Naive B cell (primary cell): ENCODE data around the gene MYH9. TPM values are rescaled to one million over a fixed set of nuclear protein-coding genes. Genes with fewer than 3 reads are reported as not detected.
"Not testable (repeated sequence)": the region's sequence is repeated elsewhere in the genome, so short reads cannot be mapped to it uniquely, and the experiment has no call there.

Experiments
- ATAC-seq, 2 donors: fragments of 150-1000 bp; cut with Tn5 transposase; 2 replicates each; pipeline ENCODE4 v1.10.0; 2021; ENCODE audit warnings: low read depth in 2 of 2, mild to moderate bottlenecking in 2 of 2, moderate library complexity in 2 of 2
- DNase-seq: peaks from one replicate; pipeline ENCODE4 v3.0.0; 2022
- H3K27ac Mint-ChIP-seq, 6 donors: one replicate each; pipeline ENCODE4 v1.8.0; 2020 to 2022; ENCODE audit warnings: mild to moderate bottlenecking in 6 of 6, mixed read lengths in 6 of 6, moderate library complexity in 5 of 6, inconsistent platforms in 2 of 6
- H3K27me3 Mint-ChIP-seq, 3 donors: one replicate each; pipeline ENCODE4 v1.8.0; 2021 to 2022; ENCODE audit warnings: mixed read lengths in 3 of 3, mild to moderate bottlenecking in 1 of 3
- H3K36me3 Mint-ChIP-seq, 2 donors: one replicate each; pipeline ENCODE4 v1.8.0; 2020 to 2022; ENCODE audit warnings: mixed read lengths in 2 of 2, inconsistent platforms in 1 of 2, mild to moderate bottlenecking in 1 of 2
- H3K4me1 Mint-ChIP-seq, 3 donors: one replicate each; pipeline ENCODE4 v1.8.0; 2020 to 2022; ENCODE audit warnings: mixed read lengths in 3 of 3, inconsistent platforms in 1 of 3, mild to moderate bottlenecking in 1 of 3, moderate library complexity in 1 of 3
- H3K4me3 Mint-ChIP-seq, 8 donors: one replicate each; pipeline ENCODE4 v1.8.0; 2020 to 2022; ENCODE audit warnings: mild to moderate bottlenecking in 8 of 8, mixed read lengths in 8 of 8, moderate library complexity in 8 of 8, inconsistent platforms in 2 of 8
- H3K9me3 Mint-ChIP-seq, 7 donors: one replicate each; pipeline ENCODE4 v1.8.0; 2020 to 2022; ENCODE audit warnings: mixed read lengths in 7 of 7, mild to moderate bottlenecking in 5 of 7, inconsistent platforms in 2 of 7, moderate library complexity in 1 of 7
- polyA plus RNA-seq, 6 donors: library from polyadenylated mRNA; unstranded; fragments of 300-500 nt; fragmentation: Illumina TruSeq; gene quantifications; one replicate each; pipeline ENCODE4 v1.2.3, GENCODE V29; 2021; ENCODE audit warnings: low read depth in 6 of 6

Gene MYH9
- polyA plus RNA-seq, 6 donors from 2014 or later, result 17.3 to 255 (median 64.5) TPM

DNA sequence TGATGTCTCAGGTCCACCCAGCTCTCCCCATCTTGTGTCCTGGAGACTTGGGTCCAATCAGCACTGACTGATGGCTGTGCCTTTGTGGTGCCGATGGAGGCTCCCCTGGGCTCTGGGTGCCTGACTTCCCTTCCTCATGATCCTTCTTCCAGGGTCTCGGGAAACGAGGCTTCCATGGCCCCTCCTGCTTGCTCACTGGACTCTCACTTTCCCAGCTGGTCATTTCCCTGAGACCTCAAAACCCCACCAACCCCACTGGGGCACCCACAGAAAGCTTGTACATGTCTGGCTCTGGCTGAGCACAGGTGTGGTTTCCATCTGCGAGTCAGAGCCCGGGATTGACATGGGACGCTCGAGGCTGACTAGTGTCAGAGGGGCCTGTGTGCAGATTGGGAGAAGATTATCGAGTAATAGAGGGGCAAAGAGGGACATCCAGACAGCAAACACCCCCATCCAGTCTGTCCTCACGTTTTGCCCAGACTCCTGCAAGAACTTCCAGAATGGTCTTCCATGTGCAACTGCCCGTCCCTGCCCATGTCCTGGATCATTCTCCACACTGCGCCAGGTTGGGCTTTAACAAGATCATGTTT is 119.8 kb downstream of the MYH9 start:
- ATAC-seq, result no peak

DNA sequence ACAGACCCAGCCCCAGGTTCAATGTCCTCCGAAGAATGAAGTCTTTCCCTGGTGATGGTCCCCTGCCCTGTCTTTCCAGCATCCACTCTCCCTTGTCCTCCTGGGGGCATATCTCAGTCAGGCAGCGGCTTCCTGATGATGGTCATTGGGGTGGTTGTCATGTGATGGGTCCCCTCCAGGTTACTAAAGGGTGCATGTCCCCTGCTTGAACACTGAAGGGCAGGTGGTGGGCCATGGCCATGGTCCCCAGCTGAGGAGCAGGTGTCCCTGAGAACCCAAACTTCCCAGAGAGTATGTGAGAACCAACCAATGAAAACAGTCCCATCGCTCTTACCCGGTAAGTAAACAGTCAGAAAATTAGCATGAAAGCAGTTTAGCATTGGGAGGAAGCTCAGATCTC is 120.7 kb downstream of the MYH9 start:
- no peak overlapping the region for H3K4me3 Mint-ChIP-seq
- no peak for DNase-seq
- no peaks in the 10 kb centered on the region for H3K27me3 Mint-ChIP-seq
- no peaks in the 10 kb centered on the region for H3K9me3 Mint-ChIP-seq
- no peak for ATAC-seq
- no peaks in the 10 kb centered on the region for H3K4me1 Mint-ChIP-seq
- no peak overlapping the region for H3K27ac Mint-ChIP-seq
- H3K36me3 Mint-ChIP-seq, result peaks cover 19 to 32% of the 10 kb centered on the region in 2 donors

More for the DNA sequence above, 119.8 kb downstream of the MYH9 start:
- peaks cover 19 to 23% of the 10 kb centered on the region in 2 donors for H3K36me3 Mint-ChIP-seq
- H3K9me3 Mint-ChIP-seq, result no peaks in the 10 kb centered on the region
- DNase-seq, result no peak
- no peaks in the 10 kb centered on the region for H3K4me1 Mint-ChIP-seq
- H3K27me3 Mint-ChIP-seq, result no peaks in the 10 kb centered on the region
- H3K4me3 Mint-ChIP-seq, result no peak overlapping the region
- peak overlapping the region in 3 of 6 donors; percentile 17 to 62 (median 26) for H3K27ac Mint-ChIP-seq

DNA sequence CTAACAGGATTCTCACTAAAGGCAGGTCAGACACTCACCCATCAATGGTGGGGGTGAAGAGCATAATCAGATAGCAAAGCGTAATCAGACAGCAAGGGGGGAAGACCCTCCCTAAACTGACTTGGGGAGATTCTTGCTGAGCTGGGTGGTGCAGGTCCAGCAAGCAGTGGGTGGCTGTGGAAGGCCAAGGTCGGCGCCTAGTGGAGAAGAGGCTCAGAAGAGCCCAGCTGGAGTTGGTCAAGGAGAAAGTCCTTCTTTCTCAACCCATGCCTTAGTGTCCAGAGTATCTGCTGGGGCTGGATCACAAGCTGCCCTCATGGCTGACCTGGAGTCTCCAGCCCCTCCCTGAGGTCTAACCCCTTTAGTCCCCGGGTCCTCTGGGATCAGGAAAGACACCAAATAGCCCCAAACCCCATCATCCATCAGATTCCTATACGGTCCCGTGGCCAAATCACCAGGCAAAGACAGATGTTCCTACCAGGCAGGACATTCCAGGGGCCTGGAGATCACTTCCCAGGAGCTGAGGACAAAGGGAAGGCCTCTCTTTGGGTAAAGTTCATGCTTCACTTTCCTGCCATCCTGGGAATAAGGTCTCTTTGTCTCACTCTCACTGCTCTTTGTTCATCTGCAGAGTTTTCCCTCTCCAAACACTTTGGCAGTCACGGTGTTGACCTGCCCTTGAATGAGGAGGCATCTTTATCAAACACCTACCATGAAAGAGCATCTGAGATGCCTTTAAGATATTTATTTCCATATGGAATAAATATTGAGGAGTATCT is 123.7 kb downstream of the MYH9 start:
- H3K27ac Mint-ChIP-seq, result peak overlapping the region in 2 of 6 donors; percentile 29 to 44
- DNase-seq, H3K4me1 Mint-ChIP-seq, H3K27me3 Mint-ChIP-seq, H3K9me3 Mint-ChIP-seq, ATAC-seq, H3K4me3 Mint-ChIP-seq: not testable (repeated sequence)
- peaks cover 19 to 32% of the 10 kb centered on the region in 2 donors for H3K36me3 Mint-ChIP-seq

DNA sequence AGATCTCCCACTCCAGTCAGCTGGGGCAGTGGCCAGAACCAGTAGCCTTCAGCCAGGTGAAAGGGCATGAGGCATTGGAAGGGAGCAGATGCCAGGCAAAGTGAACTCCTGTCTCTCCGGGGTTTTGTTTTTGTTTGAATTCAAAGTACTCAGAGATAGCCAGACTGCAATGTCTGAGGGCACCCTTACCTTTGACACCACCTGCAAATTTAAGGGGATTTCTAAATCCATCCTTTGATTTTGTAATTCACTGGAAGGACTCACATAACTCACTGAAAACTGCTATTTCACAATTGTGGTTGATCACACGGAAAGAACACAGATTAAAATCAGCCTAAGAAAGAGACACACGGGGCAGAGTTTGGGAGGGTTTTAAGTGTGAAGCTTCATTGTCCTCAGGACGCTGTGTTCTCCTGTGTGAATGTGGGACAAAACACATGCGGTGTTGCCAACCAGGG is 124.5 kb downstream of the MYH9 start:
- peak overlapping the region in 1 of 6 donors; percentile 37 for H3K27ac Mint-ChIP-seq
- H3K4me1 Mint-ChIP-seq, result peaks cover 8 to 11% (median 9%) of the 10 kb centered on the region in 3 donors
- H3K4me3 Mint-ChIP-seq, DNase-seq, ATAC-seq, H3K9me3 Mint-ChIP-seq, H3K27me3 Mint-ChIP-seq: not testable (repeated sequence)
- H3K36me3 Mint-ChIP-seq, result peaks cover 23 to 32% of the 10 kb centered on the region in 2 donors

DNA sequence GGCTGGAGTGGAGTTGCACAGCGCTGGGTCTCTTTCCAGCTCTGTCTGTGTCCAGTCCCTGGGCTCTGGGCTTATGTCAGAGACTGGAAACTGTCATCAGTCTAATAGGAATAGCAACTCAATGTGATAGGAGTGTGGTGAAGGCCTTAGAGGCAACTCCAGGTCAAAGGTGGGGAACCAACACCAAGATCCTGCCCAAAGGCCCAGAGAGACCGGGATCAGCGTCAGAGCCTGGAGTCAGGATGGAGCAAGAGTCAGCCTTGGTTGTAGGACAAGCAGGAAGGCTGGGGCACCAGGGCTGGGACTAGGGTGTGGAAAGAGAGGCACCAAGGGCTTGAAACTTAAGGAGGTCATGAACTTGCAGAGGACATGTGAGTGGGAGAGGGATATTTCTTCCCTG is 125.5 kb downstream of the MYH9 start:
- H3K27ac Mint-ChIP-seq, result peak overlapping the region in 1 of 6 donors; percentile 59
- H3K36me3 Mint-ChIP-seq, result peaks cover 27 to 32% of the 10 kb centered on the region in 2 donors

DNA sequence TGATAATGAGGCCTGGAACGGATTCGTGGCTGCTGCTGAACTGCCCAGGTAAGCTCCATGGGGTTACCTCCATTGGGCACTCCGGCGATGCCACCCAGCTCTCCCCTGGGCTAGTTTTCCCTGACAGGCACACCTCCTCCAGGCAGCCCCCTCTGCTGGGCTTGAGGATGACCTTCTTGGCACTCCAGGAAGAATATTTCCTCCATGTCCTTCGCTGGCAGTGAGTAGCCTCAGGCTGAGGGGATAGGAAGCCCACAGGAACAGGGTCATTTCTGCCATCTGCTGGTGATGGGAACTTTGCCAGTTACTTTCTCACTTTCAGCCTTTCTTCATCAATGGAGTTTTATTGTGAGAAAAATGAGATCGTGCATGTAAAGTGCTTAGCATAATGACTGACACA is 126.1 kb downstream of the MYH9 start:
- H3K27ac Mint-ChIP-seq, H3K4me3 Mint-ChIP-seq, ATAC-seq, DNase-seq, H3K9me3 Mint-ChIP-seq, H3K27me3 Mint-ChIP-seq: not testable (repeated sequence)
- peaks cover 23 to 32% of the 10 kb centered on the region in 2 donors for H3K36me3 Mint-ChIP-seq
- peaks cover 10 to 14% (median 12%) of the 10 kb centered on the region in 3 donors for H3K4me1 Mint-ChIP-seq

More for the DNA sequence above, 125.5 kb downstream of the MYH9 start:
- not testable (repeated sequence) for H3K9me3 Mint-ChIP-seq, H3K27me3 Mint-ChIP-seq, ATAC-seq, DNase-seq, H3K4me3 Mint-ChIP-seq
- H3K4me1 Mint-ChIP-seq, result peaks cover 10 to 14% (median 12%) of the 10 kb centered on the region in 3 donors

DNA sequence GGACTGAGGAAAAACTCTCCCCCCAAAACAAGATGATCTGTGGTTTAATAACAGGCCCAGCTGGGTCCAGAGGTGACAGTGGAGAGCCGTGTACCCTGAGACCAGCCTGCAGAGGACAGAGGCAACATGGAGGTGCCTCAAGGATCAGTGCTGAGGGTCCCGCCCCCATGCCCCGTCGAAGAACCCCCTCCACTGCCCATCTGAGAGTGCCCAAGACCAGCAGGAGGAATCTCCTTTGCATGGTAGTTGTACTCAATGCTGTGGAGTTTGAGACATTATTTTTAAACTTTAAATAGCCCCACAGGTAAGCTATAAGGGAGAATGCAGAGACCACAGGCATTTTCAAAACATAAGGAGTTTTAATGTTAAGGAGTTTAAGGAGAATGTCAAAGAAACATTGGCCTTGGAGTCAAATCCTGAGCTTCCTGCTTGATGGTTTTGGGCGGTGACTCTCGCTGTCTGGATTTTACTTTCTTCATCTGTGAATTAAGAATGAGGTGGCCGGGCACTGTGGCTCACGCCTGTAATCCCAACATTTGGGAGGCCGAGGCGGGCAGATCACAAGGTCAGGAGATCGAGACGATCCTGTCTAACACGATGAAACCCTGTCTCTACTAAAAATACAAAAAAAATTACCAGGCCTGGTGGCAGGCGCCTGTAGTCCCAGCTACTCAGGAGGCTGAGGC is 128.0 kb downstream of the MYH9 start:
- H3K27me3 Mint-ChIP-seq, result no peaks in the 10 kb centered on the region
- no peak overlapping the region for H3K4me3 Mint-ChIP-seq
- ATAC-seq (no peak), DNase-seq (no peak)
- peak overlapping the region in 1 of 6 donors; percentile 82 for H3K27ac Mint-ChIP-seq
- H3K36me3 Mint-ChIP-seq, result peaks cover 14 to 17% of the 10 kb centered on the region in 2 donors
- no peaks in the 10 kb centered on the region for H3K9me3 Mint-ChIP-seq
- peaks cover 10 to 20% (median 12%) of the 10 kb centered on the region in 3 donors for H3K4me1 Mint-ChIP-seq

DNA sequence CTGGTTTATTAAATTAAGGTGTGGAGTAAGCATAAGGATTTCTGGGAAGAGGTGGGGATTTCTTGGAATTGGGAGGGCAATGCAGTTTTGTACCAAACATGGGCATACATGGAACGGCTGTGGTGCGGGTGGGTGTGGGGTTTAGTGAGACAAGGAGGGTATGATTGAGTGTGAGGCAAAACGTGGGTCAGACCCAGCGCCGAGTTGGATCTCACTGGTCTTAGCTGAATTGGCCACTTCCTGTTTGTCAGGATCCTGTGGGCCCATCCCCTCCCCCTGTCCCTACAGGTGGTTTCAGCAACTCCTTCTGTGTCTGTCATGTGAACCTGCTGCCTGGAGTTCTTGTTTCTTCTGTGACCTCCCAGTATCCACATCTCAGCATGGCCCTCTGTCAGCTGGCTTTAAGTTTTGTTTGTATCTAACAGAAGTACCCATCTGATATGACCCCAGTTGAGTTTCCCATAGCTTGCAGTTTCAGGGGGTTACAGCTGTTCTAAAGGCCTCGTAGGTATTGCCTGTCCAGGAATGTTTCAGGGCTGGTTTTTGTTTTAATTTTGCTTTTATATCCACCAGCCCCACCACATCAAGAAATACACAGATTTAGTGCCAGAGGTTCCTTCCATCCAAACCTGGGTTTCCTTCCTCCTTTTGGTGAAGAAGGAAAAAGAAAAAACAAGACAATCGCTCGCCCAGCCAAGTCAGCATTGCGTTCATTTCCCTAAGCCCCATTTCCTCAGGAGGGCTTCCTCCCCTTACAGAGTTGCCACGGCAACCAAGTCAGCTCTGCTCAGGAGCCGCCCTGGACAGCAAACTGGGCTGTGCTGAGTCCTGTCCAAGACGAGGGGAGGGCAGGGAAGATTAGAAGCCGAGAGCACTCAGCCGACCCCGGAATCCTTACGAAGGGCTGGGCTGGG is 128.8 kb downstream of the MYH9 start:
- ATAC-seq (no peak), DNase-seq (no peak)
- Mint-ChIP-seq H3K4me3 (peak overlapping the region in 1 of 8 donors; percentile 75), H3K9me3 (no peaks in the 10 kb centered on the region), H3K4me1 (peaks cover 12 to 27% (median 14%) of the 10 kb centered on the region in 3 donors), H3K27ac (peak overlapping the region in 2 of 6 donors; percentile 26 to 82), H3K36me3 (peaks cover 14 to 17% of the 10 kb centered on the region in 2 donors), H3K27me3 (no peaks in the 10 kb centered on the region)

DNA sequence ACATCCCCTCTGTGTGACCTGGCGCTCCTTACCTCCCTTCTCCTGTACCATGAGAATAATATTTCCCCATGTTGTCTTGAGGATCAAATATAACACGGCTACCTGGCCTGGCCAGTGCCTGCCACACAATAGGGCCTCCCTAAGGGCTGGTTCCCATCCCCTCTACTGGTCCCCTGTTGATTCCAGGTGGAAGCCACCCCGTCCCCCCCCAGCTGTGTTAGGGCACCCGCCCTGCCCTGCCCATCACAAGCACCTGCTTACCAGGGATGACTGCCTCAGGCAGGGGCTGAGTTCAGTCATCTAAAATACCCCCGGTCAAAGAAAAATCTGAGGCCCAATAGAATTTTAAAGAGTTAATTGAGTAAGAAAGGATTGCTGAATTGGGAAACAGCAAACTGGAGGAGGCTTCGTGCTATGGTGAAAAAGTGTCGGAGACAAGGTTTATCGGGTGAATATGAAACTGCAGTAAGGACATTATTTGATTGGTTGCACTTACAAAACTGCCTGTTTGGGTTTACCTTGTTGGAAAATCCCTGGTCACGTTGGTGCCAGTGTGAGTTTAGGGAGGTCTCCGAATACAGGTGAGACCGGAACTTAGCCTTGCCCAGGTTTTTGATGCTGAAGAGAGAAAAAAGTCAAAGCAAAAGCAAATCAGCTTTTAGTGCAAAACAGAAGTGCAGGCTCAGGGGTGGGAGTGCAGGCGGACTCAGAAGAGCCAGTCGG is 129.7 kb downstream of the MYH9 start:
- DNase-seq (no peak), ATAC-seq (no peak)
- H3K27me3 Mint-ChIP-seq, result no peaks in the 10 kb centered on the region
- H3K36me3 Mint-ChIP-seq, result peaks cover 9 to 11% of the 10 kb centered on the region in 2 donors
- peaks cover 19 to 35% (median 22%) of the 10 kb centered on the region in 3 donors for H3K4me1 Mint-ChIP-seq
- H3K4me3 Mint-ChIP-seq, result peak overlapping the region in 1 of 8 donors; percentile 31
- no peaks in the 10 kb centered on the region for H3K9me3 Mint-ChIP-seq
- peak overlapping the region in 3 of 6 donors; percentile 3 to 66 (median 12) for H3K27ac Mint-ChIP-seq

DNA sequence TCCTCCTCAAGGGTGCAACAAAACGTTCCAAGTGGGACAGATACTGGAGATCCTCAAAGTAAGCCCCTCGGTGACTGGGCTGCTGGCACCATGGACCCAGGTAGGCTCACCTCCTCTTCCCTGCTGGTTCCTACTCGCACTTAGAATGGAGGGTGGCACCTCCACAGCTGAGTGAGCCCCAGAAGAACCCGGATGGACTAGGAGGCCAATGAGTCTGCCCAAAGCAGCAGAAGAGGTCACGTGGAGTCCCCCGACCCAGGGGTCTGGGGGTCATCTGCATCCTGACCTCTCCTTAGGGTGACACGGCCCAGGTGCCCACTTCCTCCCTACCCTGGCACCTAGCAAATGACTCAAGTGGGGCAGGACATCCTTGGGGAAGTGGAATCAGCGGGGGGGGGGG is 130.5 kb downstream of the MYH9 start:
- DNase-seq (no peak), ATAC-seq (no peak)
- peak overlapping the region in 1 of 8 donors; percentile 31 for H3K4me3 Mint-ChIP-seq
- H3K36me3 Mint-ChIP-seq, result peaks cover 3 to 9% of the 10 kb centered on the region in 2 donors
- H3K9me3 Mint-ChIP-seq, result no peaks in the 10 kb centered on the region
- H3K4me1 Mint-ChIP-seq, result peaks cover 27 to 43% (median 30%) of the 10 kb centered on the region in 3 donors
- peak overlapping the region in 1 of 6 donors; percentile 59 for H3K27ac Mint-ChIP-seq
- no peaks in the 10 kb centered on the region for H3K27me3 Mint-ChIP-seq

DNA sequence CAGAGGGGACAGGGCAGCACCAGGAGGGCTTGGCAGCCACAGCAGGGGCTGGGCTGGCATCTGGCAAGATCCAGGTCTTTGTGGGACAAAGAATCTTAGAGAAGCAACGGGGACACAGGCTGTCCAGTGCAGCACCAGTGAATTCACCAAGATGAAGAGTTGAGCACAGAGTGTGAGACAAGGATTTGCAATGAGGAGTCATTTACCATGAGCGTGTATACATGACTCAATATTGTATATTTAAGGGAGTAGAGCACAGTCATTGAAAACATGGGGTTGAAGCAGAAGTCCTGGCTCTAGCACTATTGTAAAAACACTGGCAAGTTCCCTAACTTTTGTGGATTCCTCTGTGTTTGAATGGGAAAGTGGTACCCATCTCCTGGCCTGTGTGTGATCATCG is 131.3 kb downstream of the MYH9 start:
- H3K4me3 Mint-ChIP-seq, result no peak overlapping the region
- no peaks in the 10 kb centered on the region for H3K27me3 Mint-ChIP-seq
- no peak for DNase-seq
- H3K27ac Mint-ChIP-seq, result peak overlapping the region in 4 of 6 donors; percentile 50 to 75 (median 64)
- peaks cover 0 to 9% of the 10 kb centered on the region in 2 donors for H3K36me3 Mint-ChIP-seq
- H3K9me3 Mint-ChIP-seq, result no peaks in the 10 kb centered on the region
- no peak for ATAC-seq
- H3K4me1 Mint-ChIP-seq, result peaks cover 27 to 49% (median 30%) of the 10 kb centered on the region in 3 donors

DNA sequence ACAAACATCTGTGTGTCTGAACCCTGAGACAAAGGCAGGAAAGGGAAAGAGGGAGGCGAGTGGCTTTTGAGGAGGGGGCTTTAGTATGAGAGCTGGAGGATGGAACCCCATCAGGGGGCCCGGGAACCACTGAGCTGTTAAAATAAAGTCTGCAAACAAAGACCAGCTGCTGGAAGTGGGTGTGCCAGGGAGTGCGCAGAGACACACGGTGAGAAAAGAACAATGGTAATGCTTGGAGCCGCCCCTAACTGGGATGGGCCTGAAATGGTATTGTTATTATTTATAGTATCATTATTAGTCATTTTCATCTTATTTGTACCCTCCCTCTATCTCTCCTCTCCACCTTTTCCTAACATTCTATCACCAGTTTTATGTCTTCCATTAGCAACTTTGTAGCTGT is 132.2 kb downstream of the MYH9 start:
- H3K4me3 Mint-ChIP-seq, result peak overlapping the region in 2 of 8 donors; percentile 38 to 55
- ATAC-seq, H3K27me3 Mint-ChIP-seq, H3K36me3 Mint-ChIP-seq, H3K9me3 Mint-ChIP-seq, DNase-seq: not testable (repeated sequence)
- H3K4me1 Mint-ChIP-seq, result peaks cover 27 to 49% (median 30%) of the 10 kb centered on the region in 3 donors
- H3K27ac Mint-ChIP-seq, result peak overlapping the region in 1 of 6 donors; percentile 59
